Right atrium auricular region (tissue), 2 donors: ENCODE measurements around the gene GRAMD4. TPM values are rescaled to one million over a fixed set of nuclear protein-coding genes. Genes with fewer than 3 reads are reported as not detected.

ENCODE experiments used
- DNase-seq: peaks from one replicate; pipeline ENCODE4 v3.0.0-alpha.2; 2019; ENCODE audit warnings: low spot score
- H3K27ac ChIP-seq, 2 donors: fragments of 200-600 bp; sonication (generic); 1 replicate in 1 of 2; 2 replicates in 1 of 2; pipeline ENCODE4 v1.5.1; 2016 to 2019
- H3K27me3 ChIP-seq, 2 donors: fragments of 200-600 bp; sonication (generic); one replicate each; pipeline versions ENCODE4 v1.5.1 to v1.6.0; 2017 to 2019
- H3K36me3 ChIP-seq: fragments of 200-600 bp; sonication (generic); one replicate; pipeline ENCODE4 v1.5.1; 2016
- H3K4me1 ChIP-seq, 2 donors: fragments of 200-600 bp; sonication (generic); one replicate each; pipeline versions ENCODE4 v1.5.1 to v1.6.0; 2017 to 2019
- H3K4me3 ChIP-seq, 2 donors: fragments of 200-600 bp; sonication (generic); 1 replicate in 1 of 2; 2 replicates in 1 of 2; pipeline ENCODE4 v1.5.1; 2017 to 2019; ENCODE audit warnings: mild to moderate bottlenecking in 1 of 2, moderate library complexity in 1 of 2
- H3K9me3 ChIP-seq, 2 donors: fragments of 200-600 bp; sonication (generic); one replicate each; pipeline ENCODE4 v1.5.1; 2019
- CTCF ChIP-seq, 2 donors: fragments of 200-600 bp; sonication (generic); IDR thresholded peaks; one replicate each; pipeline ENCODE4 v1.5.1; 2019; ENCODE audit warnings: antibody characterized with exemption in 2 of 2
- total RNA-seq, 2 donors: library from RNA; depleted of rRNA; stranded (reverse); fragments of >200 nt; gene quantifications; one replicate each; pipeline ENCODE4 v1.1.0, GENCODE V29; 2016

The GRAMD4 gene
- total RNA-seq, 2 donors from 2014 or later = 29.1 to 31.6 TPM

GRCh38 chr22:46586123-46586519, 34.1 kb upstream of the GRAMD4 start:
- H3K4me3 ChIP-seq = no peak overlapping the region
- no peaks in the 10 kb centered on the region for H3K9me3 ChIP-seq
- H3K27ac ChIP-seq = peak overlapping the region; percentile 92 to 94
- no peaks in the 10 kb centered on the region for H3K27me3 ChIP-seq
- no peaks in the 10 kb centered on the region for H3K36me3 ChIP-seq
- DNase-seq = no peak
- H3K4me1 ChIP-seq = peaks cover 0 to 84% of the 10 kb centered on the region in 2 donors
- TF ChIP-seq CTCF (IDR thresholded peaks at IDR 0.05) = no peak

DNA sequence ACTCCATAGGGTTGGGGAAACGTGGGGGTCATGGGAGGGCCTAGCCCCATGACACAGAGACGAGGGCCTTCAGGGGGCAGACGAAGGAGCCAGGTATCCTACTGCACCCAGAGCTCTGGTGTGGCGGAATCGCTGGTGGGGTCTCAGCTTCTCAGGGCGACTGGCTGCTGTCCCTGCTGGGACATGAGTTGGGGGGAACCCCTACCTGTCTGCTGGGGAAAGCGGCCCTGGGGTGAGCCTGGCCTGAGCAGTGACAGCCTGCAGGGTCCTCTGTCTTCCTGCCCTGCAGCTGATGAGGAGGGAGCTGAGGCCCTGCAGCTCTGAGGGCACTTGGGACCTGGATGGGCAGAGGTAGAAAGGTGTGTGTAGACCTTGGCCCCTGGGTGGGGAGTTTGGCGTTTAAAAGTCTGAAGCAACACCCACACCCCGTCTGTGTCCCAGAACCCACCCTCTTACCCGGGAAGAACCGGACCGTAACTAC, 33.6 kb upstream of the GRAMD4 start:
- Histone ChIP-seq H3K4me1 (peaks cover 0 to 84% of the 10 kb centered on the region in 2 donors), H3K27me3 (no peaks in the 10 kb centered on the region), H3K4me3 (no peak overlapping the region), H3K27ac (peak overlapping the region; percentile 92 to 94), H3K9me3 (no peaks in the 10 kb centered on the region), H3K36me3 (no peaks in the 10 kb centered on the region)
- no peak for TF ChIP-seq CTCF (IDR thresholded peaks at IDR 0.05)
- DNase-seq = no peak

DNA sequence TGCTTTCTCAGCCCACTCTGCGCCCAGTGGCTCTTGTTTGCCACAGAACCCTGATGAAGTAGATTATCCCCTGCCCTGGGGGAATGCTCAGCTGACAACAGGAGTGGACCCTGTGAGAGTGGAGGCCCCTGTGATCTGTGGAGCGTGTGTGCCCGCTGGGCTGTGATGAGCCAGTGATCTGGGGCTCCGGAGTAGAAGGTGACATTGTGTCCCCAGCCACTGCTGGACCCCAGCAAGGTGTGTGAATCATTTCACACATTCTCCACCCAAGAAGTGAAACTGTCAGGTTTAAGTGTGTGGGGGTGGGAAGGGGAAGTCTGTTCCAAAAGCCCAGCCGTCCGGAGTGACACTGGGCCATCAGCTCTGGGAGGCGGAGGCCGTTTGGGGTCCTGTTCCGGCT, 33.1 kb upstream of the GRAMD4 start:
- no peak for TF ChIP-seq CTCF (IDR thresholded peaks at IDR 0.05)
- H3K36me3 ChIP-seq = no peaks in the 10 kb centered on the region
- no peaks in the 10 kb centered on the region for H3K9me3 ChIP-seq
- H3K4me1 ChIP-seq = peaks cover 0 to 84% of the 10 kb centered on the region in 2 donors
- H3K27ac ChIP-seq = peak overlapping the region; percentile 92 to 94
- DNase-seq = no peak
- H3K4me3 ChIP-seq = no peak overlapping the region
- no peaks in the 10 kb centered on the region for H3K27me3 ChIP-seq

DNA sequence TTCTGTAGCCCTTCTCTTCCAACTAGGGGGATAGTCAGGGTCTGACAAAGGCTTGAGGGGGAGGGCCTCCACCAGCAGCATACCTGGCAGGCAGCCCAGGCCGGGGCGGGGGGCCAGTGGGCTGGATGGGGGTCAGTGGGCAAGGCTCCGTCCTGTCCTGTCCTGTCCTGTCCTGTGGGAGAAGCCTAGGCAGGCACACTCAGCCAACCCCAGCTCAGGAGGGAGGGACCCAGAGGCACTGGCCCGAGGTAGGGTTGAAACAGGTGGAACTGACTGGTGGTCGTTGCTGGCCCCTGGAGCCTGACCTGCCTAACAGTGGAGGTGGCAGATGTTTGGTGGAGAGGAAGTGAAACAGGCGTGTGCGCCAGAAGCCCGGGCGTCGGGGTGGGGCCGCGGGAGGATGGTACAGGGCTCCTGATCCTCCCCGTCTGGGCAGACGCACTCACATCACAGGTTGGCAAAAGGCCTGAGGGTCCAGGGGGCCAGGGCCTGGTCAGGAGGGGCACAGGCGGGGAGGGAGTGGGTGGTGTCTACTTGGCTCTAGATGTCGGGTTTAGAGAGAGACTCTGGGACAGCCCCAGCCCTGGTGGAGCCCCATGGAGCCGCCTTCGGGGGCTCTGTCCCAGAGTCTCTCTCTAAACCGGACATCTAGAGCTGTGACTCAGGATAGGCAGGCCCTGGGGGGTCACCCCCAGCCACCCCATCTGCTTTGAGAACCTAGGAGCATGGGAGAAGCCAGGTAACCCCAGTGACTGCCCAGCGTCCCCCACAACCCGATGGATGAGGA, 32.5 kb upstream of the GRAMD4 start:
- H3K27me3 ChIP-seq = no peaks in the 10 kb centered on the region
- no peak for TF ChIP-seq CTCF (IDR thresholded peaks at IDR 0.05)
- no peaks in the 10 kb centered on the region for H3K36me3 ChIP-seq
- DNase-seq = no peak
- peak overlapping the region; percentile 92 to 94 for H3K27ac ChIP-seq
- peaks cover 0 to 85% of the 10 kb centered on the region in 2 donors for H3K4me1 ChIP-seq
- H3K9me3 ChIP-seq = no peaks in the 10 kb centered on the region
- no peak overlapping the region for H3K4me3 ChIP-seq

DNA sequence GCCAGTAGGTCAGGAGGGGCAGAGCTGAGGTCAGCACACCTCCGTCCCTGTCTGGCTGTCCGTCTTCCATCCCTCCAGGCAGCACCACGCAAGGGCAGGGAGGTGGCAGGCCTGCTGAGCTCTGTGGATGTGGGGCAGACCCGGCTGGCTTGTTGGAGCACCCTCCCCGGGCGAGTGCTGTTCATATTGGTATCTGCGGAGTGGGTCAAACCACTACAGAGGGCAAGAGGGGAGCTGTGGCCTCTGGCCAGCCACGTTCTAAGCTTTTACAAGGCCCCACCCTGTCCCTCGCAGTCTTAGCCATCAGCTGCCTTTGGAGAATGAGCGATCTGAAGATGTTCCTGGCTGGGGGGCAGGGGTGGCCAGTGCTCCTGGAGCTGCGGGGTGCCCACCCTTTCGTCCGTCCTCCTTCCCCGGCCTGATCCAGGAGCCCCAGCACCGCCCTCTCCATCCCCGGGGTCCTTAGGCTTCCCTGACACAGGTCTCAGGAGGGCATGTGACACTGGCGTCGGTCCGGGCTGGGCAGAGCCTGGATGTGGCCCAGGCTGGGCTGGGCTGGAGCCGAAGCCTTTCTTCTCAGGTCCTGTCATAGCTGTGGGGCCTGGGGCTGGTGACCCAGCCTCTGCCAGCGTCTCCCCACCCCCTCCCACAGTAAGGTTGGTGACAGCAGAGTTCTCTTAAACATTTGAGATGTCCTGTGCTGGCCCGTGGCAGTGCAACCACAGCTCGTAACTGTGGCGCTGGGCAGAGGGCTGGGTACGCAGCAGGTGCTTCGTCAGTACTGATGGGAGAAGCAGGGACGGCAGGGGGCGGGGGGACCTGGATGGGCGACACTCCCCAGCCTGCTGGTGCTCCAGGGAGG, 31.7 kb upstream of the GRAMD4 start:
- TF ChIP-seq CTCF (IDR thresholded peaks at IDR 0.05) = no peak
- peak overlapping the region; percentile 92 to 94 for H3K27ac ChIP-seq
- H3K36me3 ChIP-seq = no peaks in the 10 kb centered on the region
- peaks cover 0 to 93% of the 10 kb centered on the region in 2 donors for H3K4me1 ChIP-seq
- no peak overlapping the region for H3K4me3 ChIP-seq
- H3K27me3 ChIP-seq = no peaks in the 10 kb centered on the region
- DNase-seq = no peak
- H3K9me3 ChIP-seq = no peaks in the 10 kb centered on the region
